HL-60/S4 treated with retinoic acid at 250 ng/mL for 4 days and 3 days (cell line): Measurements from ENCODE around the gene EFL1.
"Not testable (repeated sequence)": the region's sequence is repeated elsewhere in the genome, so short reads cannot be mapped to it uniquely, and the experiment has no call there.

Experiments used
- in situ Hi-C: fragments of 300-500 bp; cut with MboI; formaldehyde crosslinking; loops from 2 replicates; pipeline ENCODE4 v1.7.0; 2022; ENCODE audit warnings: low sequenced_read_pairs

EFL1 gene

GRCh38 chr15:82197733-82198594 lies 64.6 kb downstream of the EFL1 start:
- in situ Hi-C loops, result no loop called here

DNA sequence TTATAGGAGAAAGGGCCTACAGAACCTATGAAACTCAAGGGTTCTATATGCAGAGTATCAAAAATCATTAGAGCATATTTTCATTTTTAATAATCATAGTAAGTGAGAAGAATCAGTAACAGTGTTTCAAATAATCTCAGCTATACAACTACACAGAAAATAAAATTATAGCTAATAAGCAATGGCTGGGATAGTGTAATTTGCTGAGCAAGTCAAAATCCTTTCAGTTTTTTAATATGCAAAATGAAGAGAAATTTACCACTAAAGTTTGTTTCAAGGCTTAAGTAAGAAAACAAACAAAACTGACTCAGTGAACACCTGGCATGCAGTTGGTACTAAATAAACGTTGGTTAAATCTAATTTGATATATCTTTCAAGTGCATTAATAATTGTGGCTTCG lies 66.2 kb downstream of the EFL1 start:
- in situ Hi-C loops, result no loop called here

DNA sequence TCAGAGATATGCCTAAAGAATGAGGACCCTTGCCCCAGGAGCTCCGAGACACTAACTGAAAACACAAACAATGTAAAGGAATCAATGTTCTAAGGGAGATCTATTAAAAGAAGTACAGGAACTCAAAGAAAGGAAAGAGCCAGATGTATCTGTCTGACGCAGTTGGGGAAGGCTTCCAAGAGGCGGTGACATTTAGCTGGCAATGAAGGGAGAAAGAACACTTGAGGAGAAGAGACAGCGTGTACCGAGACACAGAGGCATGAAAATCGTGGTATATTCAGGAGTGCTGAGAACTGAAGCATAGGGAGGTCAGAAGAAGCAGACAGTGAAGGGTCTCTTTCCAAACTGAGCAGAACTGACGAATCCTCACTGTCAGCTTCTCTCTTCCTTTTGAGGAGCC lies 66.7 kb downstream of the EFL1 start:
- in situ Hi-C loops, result not testable (repeated sequence)

GRCh38 chr15:82194488-82194887 lies 68.0 kb downstream of the EFL1 start:
- in situ Hi-C loops, result not testable (repeated sequence)

GRCh38 chr15:82193435-82193834 lies 69.1 kb downstream of the EFL1 start:
- in situ Hi-C loops, result not testable (repeated sequence)

DNA sequence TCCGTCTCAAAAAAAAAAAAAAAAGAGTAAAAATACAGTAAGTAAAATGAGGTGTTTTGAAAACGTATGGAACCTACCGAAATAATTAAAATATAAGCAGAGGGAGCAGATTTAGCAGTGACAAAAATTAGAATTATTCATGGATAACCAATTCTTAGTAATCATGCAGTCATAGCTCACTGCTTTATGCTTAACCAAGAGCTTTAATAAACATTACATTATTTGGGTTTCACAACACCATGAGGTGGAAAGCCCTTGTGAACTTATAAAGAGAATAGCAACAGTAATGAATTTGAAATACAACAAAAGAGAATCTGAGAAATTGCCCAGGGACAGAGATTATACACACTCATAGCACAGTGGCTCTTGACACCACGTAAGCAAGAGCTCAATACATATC lies 70.1 kb downstream of the EFL1 start:
- in situ Hi-C loops, result not testable (repeated sequence)

DNA sequence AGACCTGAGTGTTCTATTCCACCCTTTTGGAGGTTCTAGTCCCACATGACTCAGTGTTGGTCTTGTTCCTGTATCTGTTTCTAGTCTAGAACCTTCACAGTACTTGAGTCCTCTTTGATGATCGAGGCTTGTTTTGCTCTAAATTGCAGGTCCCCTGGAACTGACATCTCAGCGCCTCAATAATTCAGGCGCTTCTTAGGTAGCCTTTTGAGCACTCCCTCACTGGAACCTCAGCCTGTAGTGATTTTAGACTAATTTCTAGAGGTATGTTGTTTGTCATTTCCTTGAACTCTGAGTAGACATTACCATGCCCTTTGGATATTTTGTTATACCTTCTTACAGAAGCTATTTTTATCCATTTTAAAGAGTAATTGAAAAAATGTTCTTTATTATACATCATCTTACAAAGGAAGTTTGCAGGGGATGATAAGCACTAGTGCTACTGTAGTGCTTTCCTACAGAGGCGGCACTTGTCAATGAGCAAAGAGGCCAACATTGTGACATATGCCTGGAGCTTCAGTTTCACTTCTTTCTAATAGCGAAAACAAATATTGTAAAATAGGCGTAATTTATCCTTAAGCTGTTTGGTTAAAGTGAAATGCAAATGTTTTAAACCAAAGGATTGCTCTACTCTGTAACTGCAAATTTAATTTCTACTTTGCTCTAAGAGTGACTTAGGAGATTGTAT lies 75.7 kb downstream of the EFL1 start:
- in situ Hi-C loops, result no loop called here

DNA sequence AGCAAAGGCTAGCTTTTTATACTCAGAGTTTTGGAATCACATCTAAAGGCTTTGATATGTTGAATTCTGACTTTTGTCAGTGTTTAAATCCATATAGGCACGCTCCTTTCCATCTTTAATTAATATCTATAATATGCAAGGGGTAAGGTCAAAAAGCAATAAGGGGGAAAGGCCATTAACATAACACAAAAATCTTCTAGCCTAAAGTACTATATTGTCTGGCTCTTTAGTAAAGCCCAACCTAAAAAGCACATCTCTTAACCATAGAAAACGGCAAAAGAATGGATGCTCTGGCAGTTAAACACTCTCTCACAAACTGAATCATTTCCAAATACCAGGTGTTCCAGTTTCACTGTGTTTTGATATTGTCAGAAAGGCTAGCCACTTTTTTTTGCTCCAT lies 76.4 kb downstream of the EFL1 start:
- in situ Hi-C loops, result no loop called here

- in situ Hi-C loops, result no loop called here
Measured at GRCh38 chr15:82184776-82185175, 77.8 kb downstream of the EFL1 start.

DNA sequence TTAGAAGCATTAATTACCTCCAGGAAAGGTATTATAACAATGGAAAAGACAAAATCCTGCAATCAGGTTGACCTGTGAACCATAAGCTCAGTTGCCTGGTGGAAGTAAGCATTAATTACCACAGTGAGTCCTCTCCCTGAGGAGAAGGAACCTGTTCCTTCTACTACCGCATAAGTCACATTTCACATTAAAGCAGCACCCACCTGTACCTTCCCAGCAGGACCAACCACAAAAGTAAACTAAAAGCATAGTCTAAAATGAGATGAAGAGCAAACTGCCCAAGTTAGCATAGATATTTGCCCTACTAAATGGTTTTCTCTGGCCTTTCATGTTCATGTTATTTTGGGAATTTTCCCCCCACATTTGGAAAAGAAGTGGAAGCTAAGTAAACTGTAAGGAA lies 78.2 kb downstream of the EFL1 start:
- in situ Hi-C loops, result no loop called here

GRCh38 chr15:82183121-82184031 lies 79.2 kb downstream of the EFL1 start:
- in situ Hi-C loops, result no loop called here

DNA sequence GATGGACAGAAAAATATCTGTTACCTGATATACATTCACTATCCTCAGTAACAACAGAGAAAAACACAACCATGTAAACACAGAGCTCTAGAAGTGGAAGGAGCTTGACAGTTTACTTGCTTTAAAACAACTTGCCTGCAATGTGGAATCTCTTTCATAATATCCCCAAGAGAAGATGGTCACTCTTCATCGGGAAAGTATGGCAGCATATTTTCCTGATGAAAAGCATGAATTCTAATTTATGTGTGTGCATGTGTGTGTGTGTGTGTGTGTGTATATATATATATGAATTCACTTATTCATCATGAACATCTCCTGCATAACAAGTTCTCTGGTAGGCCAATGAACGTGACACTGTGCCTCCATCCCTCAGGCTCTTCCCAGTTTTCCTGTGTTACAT lies 81.2 kb downstream of the EFL1 start:
- in situ Hi-C loops, result no loop called here

DNA sequence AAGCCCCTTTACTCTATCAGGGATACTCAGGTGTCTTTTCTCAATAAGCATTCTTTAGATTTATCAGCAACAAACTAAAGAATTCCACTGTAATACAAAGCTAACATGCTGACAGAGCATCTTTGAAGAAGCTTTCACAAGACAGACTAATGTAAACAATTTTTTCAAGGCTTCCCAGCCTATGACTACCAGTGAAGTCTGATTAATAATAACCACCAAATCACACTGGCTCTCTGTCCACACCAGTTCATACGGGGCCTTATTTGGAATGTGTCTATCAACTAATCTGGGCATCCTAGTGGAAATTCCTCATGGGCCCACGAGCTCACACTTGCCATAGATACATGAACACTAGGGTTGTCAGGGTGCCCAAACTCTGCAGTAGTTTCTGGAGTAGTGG lies 84.5 kb downstream of the EFL1 start:
- in situ Hi-C loops, result no loop called here

DNA sequence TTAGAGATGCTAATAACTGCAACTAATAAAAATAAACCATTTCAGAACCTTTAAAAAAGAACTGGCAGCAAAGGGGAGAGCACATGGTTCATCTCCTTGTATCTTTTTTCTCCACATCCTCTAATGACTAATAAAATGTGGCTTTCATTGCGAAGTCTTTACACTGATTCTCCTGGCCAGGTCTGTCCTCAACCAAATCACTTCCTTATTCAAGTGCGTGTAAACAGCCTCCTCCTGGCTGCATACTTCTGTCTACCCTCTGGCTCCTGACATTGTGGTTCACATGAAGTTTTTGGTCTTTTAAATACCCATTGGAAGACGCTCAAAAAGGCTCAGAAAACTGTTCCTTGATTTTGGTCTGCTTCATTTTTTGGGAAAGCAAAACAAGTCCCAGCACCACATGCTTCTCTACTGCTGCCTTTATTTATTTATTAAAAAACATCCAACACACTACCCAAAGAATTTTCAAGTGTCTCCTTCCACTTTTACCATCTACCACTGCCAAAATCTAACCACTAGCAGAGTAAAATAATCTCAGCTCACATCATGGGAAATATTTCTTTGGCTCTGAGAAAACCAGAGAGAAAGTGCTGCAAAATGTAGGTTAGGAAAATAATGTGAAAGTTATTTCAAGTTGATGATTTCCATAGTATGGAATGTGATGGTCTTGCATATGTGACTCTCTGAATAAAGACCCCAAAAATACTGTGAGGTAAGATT lies 85.1 kb downstream of the EFL1 start:
- in situ Hi-C loops, result no loop called here

- in situ Hi-C loops, result no loop called here
Measured at GRCh38 chr15:82176542-82176941, 86.0 kb downstream of the EFL1 start.

- in situ Hi-C loops, result no loop called here
Measured at GRCh38 chr15:82174471-82175235, 87.9 kb downstream of the EFL1 start.

GRCh38 chr15:82173108-82173507 lies 89.4 kb downstream of the EFL1 start:
- in situ Hi-C loops, result no loop called here

- in situ Hi-C loops, result no loop called here
Measured at GRCh38 chr15:82172506-82172905, 90.0 kb downstream of the EFL1 start.

DNA sequence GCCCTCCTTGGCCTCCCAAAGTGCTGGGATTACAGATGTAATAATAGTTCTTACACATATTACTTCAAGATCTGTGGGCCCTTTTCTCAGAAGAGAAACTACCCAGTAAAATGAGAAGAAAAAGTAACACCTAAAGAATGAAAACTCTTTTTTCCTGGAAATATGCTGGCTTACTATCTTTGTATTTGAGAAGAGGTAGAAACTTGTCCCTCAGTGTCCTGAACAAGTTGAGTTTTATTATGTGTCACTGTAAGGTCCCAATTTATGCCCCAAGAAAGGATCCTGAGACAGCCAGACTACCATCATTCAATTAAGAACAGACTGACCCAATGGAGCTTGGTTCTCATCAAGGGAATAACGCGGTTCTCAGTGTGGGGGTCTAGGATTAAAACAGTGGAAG lies 93.8 kb downstream of the EFL1 start:
- in situ Hi-C loops, result no loop called here

DNA sequence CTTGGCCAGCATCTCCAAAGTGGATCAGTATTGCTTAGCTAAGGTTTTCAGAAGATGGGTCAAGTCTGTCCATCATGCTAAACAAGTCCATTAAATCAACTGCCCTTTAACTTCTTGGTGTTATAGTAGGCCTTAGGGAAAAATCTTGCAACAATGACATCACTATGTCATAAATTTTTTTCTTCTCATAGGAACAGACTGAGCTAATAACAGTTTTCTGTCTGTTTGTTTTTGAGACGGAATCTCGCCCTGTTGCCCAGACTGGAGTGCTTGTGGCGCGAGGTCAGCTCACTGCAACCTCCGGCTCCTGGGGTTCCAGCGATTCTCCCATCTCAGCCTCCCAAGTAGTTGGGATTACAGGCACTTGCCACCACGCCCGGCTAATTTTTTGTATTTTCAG lies 94.2 kb downstream of the EFL1 start:
- in situ Hi-C loops, result no loop called here
